Fibroblast of skin of right biceps (primary cell): ENCODE results near the gene LHX5.
A peak's percentile ranks its signal among the peaks of the same experiment; 100 is the strongest.
"Not testable (repeated sequence)": the region's sequence is repeated elsewhere in the genome, so short reads cannot be mapped to it uniquely, and the experiment has no call there.

Experiments
- DNase-seq: peaks from one replicate; pipeline ENCODE4 v3.0.0-alpha.2; 2013

The LHX5 gene

GRCh38 chr12:113471619-113472171 lies at the start of gene LHX5:
TSS of gene LHX5 (minus strand) at chr12:113471871. CDS start at chr12:113471498, 373 bp downstream.
- DNase-seq = no peak

GRCh38 chr12:113519464-113520307 lies 48.0 kb upstream of the LHX5 start:
- DNase-seq = no peak

- no peak for DNase-seq
Measured at GRCh38 chr12:113515082-113515856, 43.6 kb upstream of the LHX5 start.

GRCh38 chr12:113514602-113515001 lies 42.9 kb upstream of the LHX5 start:
- no peak for DNase-seq

GRCh38 chr12:113512568-113512967 lies 40.9 kb upstream of the LHX5 start:
- no peak for DNase-seq

- DNase-seq = no peak
Measured at GRCh38 chr12:113506867-113507266, 35.2 kb upstream of the LHX5 start.

GRCh38 chr12:113505941-113506340 lies 34.3 kb upstream of the LHX5 start:
- no peak for DNase-seq

GRCh38 chr12:113504917-113505316 lies 33.2 kb upstream of the LHX5 start:
- DNase-seq = no peak

GRCh38 chr12:113500782-113501311 lies 29.2 kb upstream of the LHX5 start:
- DNase-seq = no peak

GRCh38 chr12:113500306-113500675 lies 28.6 kb upstream of the LHX5 start:
- no peak for DNase-seq

GRCh38 chr12:113498490-113498889 lies 26.8 kb upstream of the LHX5 start:
- DNase-seq = no peak

- DNase-seq = no peak
Measured at GRCh38 chr12:113497693-113498092, 26.0 kb upstream of the LHX5 start.

- DNase-seq = not testable (repeated sequence)
Measured at GRCh38 chr12:113495941-113496340, 24.3 kb upstream of the LHX5 start.

- no peak for DNase-seq
Measured at GRCh38 chr12:113488322-113488721, 16.7 kb upstream of the LHX5 start.

- no peak for DNase-seq
Measured at GRCh38 chr12:113486722-113487121, 15.1 kb upstream of the LHX5 start.

GRCh38 chr12:113485330-113485729 lies 13.7 kb upstream of the LHX5 start:
- DNase-seq = no peak

- no peak for DNase-seq
Measured at GRCh38 chr12:113482334-113482733, 10.7 kb upstream of the LHX5 start.

- DNase-seq = no peak
Measured at GRCh38 chr12:113480336-113480971, 8.8 kb upstream of the LHX5 start.

- peak; percentile 34 for DNase-seq
Measured at GRCh38 chr12:113479590-113480335, 8.1 kb upstream of the LHX5 start.

- DNase-seq = no peak
Measured at GRCh38 chr12:113479216-113479589, 7.5 kb upstream of the LHX5 start.

- DNase-seq = no peak
Measured at GRCh38 chr12:113478351-113479011, 6.8 kb upstream of the LHX5 start.

GRCh38 chr12:113477842-113478215 lies 6.2 kb upstream of the LHX5 start:
- DNase-seq = no peak
